IPS-NIHi7 (cell line): ENCODE measurements around the gene KDM4B.

Source experiments
- DNase-seq: peaks from one replicate; pipeline ENCODE4 v3.0.0; 2012; ENCODE audit warnings: mixed read lengths; ENCODE audit errors: extremely low spot score

Gene KDM4B

DNA sequence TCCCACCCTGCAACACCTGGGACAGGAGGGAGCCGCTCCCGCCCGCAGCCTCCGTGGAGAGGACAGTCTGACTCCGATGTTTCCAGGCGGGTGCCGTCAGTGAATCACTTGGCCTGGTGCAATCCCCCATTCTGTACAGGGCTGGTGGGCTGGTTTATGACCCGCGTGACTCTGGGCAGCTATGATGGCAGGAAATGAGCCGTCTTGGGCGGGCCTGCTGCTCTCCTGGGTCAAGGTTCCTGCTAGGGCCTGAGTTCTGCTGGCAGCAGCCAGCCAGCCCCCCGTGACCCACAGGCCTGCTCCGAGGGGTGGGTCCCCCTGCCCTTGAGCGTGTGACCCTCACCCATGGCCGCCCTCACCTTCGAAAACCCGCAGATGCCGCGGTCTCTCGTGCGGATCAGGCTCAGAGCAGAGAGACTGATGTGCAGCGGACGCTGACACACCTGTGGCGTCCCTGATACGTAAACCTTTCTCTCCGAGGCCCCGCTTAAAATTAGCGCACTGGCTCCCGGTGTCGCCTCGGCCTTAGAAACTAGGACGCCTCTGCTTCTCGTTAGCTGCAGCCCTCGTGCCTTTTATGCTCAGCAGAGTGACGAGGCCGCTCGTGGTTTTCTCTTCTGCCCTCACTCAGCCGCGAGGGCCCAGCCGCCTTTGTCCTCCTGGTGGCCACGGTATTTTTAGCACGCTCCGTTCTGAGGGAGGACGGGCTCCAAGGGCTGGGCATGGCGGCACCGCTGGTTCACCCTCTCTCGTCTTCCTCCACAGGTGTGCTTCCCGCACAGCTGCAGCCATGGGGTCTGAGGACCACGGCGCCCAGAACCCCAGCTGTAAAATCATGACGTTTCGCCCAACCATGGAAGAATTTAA is 63.4 kb downstream of the KDM4B start:
- DNase-seq = no peak

DNA sequence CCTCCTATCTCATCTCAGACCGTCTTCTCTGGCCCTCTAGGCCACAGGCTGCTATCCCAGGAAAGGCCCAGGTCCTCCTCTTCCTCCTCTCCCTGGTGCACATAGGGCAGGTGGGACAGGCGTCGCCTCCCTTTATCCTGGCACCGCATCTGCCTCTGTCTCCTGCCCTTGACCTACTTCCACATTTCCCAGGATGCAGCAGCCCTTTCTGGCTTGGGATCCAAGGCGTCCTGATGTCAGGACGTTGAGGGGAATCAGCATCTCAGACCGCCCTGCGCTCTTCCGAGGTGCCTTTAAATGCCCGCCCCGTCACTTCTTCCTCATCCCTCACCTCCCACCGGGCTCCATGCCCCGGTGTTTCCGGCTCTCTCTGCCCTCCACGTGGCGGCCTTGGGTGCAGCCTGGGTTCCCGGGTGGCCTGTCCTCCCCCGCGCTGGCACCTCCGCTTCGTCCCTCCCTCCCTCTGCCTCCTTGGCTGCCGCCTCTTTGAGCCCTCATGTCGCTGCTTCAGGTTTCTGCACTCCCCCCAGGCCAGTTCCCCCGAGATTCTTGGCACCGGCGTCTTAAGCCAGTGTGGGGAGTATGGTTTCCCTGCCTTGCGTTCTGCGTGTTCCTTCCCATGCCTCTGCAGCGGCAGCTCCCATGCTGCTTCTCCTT is 66.3 kb downstream of the KDM4B start:
- no peak for DNase-seq

DNA sequence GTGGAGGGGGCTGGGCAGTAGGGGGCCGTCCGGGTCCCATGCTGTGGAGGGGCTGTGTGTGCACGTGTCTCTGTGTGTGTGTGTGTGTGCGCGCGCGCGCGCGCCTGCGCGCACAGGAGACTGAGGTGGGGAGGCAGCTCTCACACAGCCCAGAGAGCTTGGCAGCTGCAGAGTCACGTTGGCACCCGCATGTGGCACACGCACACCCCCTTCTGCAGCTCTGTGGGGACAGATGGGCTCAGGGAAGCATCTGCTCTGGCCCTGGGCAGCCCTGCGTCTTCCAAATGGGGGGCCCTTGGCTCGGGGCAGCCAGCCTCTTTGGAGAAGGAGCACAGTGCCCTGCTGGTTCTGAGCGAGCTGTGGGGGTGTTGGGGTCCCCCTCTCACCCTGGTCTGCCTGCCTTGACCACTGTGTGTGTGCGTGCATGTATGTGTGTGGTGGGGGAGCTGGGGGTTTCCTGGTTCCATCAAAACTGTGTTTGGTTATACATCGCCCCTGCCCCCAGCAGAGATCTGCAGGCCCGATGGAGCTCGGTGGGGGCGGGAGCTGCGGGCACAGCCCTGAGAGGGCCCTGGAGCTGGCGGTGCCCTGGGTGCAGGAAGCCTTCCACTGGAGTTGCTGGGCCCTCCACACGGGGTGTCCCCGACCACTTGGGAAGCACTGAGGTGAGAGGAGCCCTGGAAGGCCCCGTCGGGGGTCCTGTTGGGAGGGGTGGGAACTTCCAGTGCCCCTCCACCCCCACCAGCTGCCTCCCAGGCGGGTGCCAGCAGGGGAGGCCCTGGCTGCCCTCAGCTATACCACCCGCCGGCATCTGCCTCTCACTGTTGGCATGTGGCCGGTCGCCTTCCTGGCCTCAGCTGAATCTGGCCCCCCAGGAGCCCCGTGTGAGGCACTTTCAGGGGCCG is 67.1 kb downstream of the KDM4B start:
- no peak for DNase-seq

DNA sequence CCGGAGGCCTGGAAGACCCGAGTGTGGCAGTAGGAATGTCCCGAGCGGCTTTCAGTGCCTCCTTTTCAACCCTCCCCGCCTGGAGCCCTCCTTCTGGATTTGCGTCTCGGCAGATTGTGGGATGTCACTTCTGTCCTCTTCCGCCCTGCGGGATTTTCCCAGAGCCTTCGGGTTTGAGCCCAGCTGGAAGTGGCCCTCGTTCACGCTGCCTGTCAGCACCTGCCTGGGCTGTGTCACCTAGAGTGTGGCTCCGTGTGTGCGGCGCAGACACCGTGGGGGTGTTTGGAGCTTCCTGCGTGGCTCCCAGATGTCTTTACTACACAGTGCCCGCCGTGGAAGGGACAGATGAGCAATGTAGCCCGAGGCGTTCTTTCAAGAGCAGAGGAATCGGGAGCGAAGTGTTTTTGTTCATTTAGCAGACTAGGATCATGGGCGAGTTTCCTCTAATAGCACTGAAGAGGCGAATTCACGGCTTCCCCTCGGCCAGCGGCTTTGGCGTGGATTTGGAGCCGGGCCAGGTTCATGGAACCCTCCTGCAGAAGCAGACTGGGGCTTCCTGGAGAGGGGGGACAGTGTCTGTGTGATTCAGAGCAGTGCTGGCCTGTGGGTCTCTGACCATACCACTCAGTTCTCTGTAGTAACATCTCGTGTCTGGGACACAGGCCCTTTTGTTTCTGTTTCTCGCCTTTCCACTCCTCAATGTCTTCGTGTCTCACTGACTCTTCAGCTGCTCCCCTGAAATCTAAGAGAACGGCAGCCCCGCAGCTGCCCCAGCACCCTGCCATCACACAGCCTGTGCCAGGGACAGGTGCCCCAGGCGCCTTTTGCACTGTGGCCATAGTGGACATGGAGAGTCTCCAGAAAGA is 68.0 kb downstream of the KDM4B start:
- DNase-seq = no peak

DNA sequence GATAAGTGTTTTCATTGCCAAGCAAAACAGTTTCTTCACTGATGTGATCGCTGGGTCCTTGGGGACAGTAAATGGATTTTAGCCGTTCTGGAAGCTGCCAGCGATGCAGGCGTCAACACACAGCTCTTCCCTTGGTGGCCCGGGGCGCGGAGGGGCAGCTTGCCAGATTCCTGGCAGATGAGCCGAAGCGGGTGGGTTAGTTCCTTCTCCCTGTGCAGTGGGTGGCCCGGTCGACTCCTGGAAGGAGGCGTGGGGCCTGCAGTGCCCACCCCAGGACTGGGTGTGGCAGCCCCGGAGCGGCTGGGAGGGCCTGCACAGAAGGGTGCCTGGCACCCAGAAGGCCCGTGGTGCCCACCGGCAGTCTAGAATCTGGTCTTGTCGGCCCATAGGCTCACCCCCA is 69.0 kb downstream of the KDM4B start:
- DNase-seq = no peak

DNA sequence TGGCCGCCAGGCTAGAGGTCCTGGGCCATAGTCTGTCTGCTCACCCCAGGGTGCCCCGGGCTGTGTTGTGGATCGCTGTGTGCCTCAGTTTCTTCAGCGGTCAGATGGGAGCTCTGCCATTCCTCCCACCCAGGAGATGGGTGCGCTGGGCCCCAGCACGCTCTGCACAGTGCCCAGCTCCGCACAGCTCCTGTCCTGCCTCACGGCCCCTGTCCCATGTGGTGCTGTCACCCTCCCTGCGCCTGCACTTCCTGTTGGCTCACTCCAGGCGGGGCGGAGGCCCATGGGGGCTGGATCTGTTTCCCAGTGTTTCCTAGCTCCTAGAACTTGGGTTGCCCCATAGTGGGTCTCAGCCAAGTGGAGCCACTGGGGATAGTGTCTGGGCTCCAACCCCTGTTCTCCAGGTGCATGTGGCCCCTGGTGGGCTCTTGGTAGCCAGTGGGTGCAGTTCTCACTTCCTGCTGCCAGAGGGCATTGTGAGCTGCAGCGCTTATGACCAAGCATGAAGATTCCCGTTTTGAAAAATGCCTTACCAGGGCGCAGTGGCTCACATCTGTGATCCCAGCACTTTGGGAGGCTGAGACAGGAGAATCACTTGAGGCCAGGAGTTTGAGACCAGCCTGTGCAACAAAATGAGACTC is 69.8 kb downstream of the KDM4B start:
- peak; percentile 58 for DNase-seq

DNA sequence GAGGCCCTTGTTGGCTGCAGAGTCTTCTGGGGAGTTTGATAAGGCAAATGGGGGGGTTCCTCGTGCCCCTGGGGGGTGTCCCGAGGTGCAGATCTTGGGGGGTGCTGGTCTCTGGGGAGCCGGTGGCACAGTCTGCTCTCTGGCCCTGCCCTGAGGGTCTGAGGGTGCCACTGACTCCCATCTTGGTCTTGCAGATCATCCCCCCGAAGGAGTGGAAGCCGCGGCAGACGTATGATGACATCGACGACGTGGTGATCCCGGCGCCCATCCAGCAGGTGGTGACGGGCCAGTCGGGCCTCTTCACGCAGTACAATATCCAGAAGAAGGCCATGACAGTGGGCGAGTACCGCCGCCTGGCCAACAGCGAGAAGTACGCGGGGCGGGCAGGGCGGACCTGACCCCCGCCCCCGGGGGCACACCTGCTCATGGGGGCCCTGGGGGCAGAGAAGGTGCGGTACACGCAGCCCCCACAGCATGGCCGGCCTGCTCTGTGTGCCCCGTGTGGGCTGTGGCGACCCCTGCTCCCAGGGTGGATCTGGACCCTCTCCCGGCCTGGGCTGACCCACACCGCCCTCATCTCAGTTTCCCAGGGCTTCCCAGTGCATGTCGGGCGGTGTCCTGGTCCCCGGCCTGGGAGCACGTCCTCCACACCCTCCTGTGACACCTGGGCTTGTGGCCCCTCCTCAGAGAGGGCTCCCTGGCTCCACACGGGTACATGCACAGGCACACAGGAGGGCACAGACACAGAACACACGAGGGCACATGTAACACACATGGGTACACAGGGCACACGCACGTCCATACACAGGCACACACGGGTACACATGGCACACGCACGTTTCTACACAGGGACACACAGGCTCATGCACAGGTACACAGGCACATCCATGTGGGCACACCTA is 71.0 kb downstream of the KDM4B start:
- DNase-seq = no peak

DNA sequence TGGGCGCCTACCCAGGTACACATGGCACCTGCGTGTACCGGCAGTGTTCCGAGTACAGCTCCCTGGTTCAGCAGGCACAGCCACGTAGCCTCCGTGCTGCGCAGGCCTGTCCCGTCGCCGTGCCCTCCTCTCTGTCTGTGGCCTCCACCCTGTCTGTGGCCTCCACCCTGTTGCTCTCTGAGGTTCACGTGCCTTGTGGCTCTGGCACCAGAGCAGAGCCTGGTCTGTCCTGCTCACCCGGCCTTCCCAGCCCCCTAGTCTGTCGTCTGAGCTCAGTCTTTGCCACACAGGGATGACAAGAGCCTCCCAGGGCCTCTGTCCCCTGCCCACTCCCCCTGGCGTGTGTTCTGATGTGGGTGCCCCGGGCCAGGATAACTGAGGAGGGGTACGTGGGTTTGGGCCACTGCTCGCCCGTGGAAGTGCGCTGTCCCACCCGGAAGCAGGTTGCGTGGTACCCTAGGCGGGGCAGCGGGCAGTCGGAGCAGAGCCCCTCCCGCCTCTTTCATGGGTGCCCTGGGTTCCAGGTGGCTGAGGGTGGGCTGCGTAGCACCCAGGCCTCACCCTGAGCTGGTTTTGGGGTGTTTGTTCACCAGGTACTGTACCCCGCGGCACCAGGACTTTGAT is 71.7 kb downstream of the KDM4B start:
- DNase-seq = no peak

DNA sequence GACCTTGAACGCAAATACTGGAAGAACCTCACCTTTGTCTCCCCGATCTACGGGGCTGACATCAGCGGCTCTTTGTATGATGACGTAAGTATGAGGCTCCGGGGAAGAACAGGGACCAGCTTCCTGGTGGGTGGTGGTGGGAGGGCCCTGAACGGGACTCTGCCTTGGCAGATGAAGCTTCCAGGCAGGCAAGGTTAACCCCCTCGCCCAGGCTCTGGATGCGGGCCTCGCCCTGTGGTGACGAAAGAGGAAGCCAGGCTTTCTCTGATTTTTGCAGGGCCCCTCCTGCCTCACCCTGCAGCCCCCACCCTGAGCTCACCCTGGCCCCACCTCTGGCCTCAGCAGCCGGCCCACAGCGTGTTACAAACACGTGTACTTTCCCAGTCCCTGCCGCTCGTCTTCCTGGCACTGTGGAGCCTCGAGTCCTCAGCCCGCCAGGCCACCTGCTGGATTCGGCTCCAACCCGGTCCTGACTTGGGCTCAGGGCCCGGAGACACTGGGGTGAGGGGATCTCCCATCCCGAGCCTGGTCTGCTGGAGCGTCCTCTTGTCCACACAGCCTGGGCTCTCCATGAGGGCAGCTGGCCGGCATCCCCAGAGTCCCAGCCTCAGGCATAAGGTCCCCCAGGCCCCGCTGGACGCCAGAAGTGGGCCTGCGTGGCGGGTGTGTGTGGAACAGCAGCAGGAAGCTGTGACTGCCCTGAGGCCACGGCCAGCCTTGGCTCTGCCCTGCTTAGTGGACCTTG is 72.4 kb downstream of the KDM4B start:
- DNase-seq = no peak

DNA sequence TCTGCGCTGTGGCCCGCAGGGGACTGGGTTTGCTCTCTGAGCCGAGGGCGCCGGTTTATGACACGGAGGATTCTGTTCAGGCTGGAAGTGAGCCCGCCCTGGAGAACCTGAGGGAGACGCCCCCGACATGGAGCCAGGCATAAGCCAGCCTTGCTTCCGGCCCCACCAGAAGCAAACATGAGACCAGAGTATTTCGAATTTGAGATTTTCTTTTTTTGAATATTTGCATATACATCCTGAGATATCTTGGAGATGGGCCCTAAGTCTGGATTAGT is 72.9 kb downstream of the KDM4B start:
- no peak for DNase-seq

DNA sequence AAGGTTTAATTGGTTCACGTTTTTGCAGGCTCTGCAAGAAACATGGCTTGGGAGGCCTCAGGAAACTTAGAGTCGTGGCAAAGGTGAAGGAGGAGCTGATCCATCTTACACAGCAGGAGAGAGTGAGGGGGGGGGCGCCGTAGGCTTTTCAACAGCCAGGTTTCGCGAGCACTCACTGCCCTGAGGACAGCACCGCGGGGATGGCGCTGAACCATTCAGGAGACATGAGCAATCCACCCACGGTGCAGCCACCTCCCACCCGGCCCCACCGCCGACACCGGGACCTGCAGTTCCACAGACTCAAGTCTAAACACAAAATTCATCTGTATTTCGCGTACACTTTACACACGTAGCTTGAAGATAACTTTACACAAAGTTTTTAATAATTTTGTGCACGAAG is 73.6 kb downstream of the KDM4B start:
- peak; percentile 51 for DNase-seq

DNA sequence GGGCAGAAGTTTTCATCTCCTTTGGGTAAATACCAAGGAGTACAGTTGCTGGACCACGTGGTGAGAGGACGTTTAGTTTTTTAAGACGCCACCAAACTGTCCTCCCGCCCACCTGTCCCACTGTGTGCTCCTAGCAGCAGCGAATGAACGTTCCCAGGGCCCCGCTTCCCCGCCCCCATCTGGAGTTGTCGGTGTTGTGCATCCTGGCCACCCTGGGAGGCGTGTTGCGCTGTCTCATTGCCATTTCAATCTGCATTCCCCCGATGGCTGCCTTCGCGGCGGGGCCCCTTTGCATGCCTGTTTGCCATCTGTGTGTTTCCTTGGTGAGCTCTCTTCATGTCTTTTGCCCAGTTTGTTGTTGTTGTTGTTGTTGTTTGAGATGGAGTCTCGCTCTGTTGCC is 76.1 kb downstream of the KDM4B start:
- DNase-seq = no peak

DNA sequence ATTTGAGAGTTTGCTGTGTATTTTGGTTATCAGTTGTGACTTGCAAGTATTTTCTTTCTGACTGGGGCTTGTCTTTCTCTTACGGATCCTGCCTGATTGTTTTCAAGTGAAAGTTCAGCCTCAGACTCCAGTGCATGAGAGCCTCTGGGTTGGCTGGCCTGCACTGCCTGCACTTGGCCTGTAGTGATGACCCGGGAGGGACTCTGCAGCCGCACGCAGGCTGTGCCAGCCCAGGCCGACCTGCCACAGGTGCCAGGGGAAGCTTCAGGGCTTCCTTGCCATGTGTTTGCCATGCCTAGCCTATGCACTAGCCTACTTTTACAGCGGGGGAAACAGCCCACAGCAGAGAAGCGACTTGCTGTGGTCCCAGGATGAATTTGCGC is 77.0 kb downstream of the KDM4B start:
- no peak for DNase-seq

DNA sequence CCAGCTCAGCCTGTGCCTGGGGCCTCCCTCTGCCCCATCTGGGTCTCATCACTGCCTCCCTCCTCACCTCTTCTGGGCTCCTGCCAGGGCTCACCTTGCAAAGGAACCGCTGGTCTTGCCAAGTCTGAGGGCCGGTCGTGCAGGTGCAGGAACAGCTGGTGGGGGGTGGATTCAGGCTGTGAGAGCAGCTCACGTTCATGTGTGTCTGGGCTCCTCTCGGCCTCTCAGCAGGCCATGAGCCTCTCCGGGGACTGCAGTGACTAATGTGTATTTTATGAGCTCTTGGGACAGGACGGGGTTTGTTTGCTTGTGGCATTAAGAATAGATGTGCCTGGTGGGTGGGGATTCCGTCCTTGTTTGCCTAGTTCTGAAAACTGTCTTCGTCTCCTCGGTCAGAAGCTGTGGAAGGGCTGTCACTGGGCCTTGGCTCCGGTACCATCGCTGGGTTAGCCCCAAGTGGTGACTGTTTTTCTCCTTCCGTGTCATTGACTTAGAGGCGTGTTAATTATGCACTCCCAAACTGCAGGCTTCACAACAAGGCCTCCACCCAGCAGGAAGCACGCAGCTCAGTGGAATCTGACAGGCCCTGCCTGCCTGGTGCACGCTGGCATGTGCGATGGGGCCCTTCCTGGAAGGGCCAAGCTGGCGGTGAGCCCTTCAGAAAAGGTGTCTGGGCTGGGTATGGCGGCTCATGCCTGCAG is 77.6 kb downstream of the KDM4B start:
- DNase-seq = no peak

DNA sequence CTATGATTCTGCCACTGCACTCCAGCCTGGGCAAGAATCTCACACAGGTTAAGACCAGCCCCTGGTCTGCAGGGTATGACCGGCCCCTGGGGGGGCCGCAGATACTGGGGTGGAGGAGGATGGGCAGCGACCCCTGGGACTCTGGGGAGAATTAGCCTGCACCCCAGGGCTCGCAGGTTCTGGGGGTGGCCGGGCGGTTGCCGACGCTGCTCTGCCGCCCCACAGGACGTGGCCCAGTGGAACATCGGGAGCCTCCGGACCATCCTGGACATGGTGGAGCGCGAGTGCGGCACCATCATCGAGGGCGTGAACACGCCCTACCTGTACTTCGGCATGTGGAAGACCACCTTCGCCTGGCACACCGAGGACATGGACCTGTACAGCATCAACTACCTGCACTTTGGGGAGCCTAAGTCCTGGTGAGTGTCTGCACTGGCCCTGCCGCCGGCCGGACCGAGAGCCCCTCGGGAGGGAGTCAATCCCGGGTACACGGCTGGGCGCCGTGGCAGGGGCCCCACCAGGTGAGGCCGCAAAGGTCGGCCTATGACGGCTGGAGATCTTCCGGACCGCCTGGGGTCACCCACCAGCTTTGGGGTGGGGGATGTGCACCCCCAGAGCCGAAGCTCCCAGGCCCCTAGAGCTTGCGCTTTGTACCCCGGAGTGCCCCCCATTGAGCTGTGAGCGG is 78.5 kb downstream of the KDM4B start:
- DNase-seq = no peak

DNA sequence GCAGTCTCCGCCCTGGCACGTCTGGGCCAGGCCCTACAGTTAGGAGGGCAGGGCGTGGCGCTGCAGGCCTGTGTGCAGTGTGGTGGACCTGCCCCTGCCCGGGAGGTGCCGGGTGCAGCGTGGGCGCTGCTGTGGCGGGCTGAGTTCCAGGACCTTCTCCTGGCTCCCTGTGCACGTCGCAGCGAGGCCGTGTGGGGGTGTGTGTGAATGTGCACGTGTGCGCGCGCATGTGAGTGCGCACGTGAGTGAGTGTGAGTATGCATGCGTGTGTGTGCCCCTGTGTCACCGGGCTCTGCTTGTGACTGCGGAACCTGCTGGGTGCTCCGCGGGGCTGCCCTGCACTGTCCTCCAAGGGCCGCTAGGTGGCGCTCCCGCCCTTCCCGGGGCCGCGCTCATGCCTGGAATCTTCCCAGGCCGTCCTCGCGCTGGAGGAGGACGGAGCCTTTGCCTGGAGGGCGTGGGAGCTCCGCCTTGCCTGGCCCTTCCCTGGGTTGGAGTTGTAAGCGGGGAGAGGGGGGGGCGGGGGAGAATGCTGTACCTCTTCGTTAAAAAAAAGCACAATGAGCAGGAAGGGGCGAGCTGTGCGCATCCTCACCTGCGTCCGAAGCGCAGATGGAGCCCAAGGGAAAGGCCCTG is 79.3 kb downstream of the KDM4B start:
- DNase-seq = peak; percentile 94
